Measurements from ENCODE around the gene SCRT2.

DNA sequence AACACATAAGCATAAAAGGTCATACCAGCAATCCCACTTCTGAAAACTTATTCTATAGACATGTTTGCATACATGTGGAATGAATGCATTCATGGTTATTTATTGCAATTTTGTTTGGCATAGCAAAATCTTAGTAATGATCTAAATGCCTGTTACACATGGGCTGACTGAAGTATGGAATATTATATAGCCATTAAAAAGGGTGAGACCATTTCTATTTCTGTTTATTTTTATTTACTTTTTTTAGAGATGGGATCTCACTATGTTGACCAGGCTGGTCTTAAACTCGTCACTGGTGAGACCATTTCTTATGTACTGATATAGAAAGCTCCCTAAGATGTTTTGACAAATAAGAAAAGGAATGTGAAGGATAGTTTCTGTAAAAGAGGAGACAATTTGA is 14.3 kb upstream of the SCRT2 start:
- TF ChIP-seq HDGF (IDR thresholded peaks at IDR 0.05): no peak
- TF ChIP-seq, protein P1, sequence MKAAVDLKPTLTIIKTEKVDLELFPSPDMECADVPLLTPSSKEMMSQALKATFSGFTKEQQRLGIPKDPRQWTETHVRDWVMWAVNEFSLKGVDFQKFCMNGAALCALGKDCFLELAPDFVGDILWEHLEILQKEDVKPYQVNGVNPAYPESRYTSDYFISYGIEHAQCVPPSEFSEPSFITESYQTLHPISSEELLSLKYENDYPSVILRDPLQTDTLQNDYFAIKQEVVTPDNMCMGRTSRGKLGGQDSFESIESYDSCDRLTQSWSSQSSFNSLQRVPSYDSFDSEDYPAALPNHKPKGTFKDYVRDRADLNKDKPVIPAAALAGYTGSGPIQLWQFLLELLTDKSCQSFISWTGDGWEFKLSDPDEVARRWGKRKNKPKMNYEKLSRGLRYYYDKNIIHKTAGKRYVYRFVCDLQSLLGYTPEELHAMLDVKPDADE (conservative IDR thresholded peaks at IDR 0.05; ENCODE audit: control insufficient read depth, low read depth, low read length): no peak
- no peak for TF ChIP-seq JUND (IDR thresholded peaks at IDR 0.05; ENCODE audit: borderline replicate concordance, low read depth, low read length)
- TF ChIP-seq JUND (tag; IDR thresholded peaks at IDR 0.05; ENCODE audit: borderline replicate concordance, low read depth, low read length): no peak
- TF ChIP-seq GTF2F1 (IDR thresholded peaks at IDR 0.05; ENCODE audit: low read depth, low read length): no peak
- TF ChIP-seq MED1 (CRISPR knock-in tag; IDR thresholded peaks at IDR 0.05; ENCODE audit: borderline replicate concordance): no peak
- TF ChIP-seq ZFP30 (CRISPR knock-in tag; IDR thresholded peaks at IDR 0.05; ENCODE audit: borderline replicate concordance): no peak
- TF ChIP-seq, protein P2, sequence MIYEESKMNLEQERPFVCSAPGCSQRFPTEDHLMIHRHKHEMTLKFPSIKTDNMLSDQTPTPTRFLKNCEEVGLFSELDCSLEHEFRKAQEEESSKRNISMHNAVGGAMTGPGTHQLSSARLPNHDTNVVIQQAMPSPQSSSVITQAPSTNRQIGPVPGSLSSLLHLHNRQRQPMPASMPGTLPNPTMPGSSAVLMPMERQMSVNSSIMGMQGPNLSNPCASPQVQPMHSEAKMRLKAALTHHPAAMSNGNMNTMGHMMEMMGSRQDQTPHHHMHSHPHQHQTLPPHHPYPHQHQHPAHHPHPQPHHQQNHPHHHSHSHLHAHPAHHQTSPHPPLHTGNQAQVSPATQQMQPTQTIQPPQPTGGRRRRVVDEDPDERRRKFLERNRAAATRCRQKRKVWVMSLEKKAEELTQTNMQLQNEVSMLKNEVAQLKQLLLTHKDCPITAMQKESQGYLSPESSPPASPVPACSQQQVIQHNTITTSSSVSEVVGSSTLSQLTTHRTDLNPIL (CRISPR knock-in tag; IDR thresholded peaks at IDR 0.05): no peak
- TF ChIP-seq EZH2 (IDR thresholded peaks at IDR 0.05; ENCODE audit: borderline replicate concordance, low read depth, low read length): no peak
- TF ChIP-seq, protein P3, sequence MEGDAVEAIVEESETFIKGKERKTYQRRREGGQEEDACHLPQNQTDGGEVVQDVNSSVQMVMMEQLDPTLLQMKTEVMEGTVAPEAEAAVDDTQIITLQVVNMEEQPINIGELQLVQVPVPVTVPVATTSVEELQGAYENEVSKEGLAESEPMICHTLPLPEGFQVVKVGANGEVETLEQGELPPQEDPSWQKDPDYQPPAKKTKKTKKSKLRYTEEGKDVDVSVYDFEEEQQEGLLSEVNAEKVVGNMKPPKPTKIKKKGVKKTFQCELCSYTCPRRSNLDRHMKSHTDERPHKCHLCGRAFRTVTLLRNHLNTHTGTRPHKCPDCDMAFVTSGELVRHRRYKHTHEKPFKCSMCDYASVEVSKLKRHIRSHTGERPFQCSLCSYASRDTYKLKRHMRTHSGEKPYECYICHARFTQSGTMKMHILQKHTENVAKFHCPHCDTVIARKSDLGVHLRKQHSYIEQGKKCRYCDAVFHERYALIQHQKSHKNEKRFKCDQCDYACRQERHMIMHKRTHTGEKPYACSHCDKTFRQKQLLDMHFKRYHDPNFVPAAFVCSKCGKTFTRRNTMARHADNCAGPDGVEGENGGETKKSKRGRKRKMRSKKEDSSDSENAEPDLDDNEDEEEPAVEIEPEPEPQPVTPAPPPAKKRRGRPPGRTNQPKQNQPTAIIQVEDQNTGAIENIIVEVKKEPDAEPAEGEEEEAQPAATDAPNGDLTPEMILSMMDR (IDR thresholded peaks at IDR 0.05 in 2 of 3, conservative IDR thresholded peaks at IDR 0.05 in 1 of 3; ENCODE audit: insufficient read depth in 2 of 3, low read depth in 1 of 3, low read length in 3 of 3): no peak
- no peak for TF ChIP-seq POLR2G (IDR thresholded peaks at IDR 0.05; ENCODE audit: low read depth, low read length)
- TF ChIP-seq KDM2B (CRISPR knock-in tag; IDR thresholded peaks at IDR 0.05): no peak
- TF ChIP-seq HSF4 (CRISPR knock-in tag; IDR thresholded peaks at IDR 0.05; ENCODE audit: borderline replicate concordance): no peak

All from K562 (cell line).